Fibroblast of skin of left quadriceps (primary cell): Measurements from ENCODE around the gene ATG9B.
"Not testable (repeated sequence)": the region's sequence is repeated elsewhere in the genome, so short reads cannot be mapped to it uniquely, and the experiment has no call there.

Experiments
- DNase-seq, 2 experiments: peaks; one replicate each; pipeline ENCODE4 v3.0.0-alpha.2; 2013; ENCODE audit warnings: low read depth in 2 of 2

ATG9B gene

GRCh38 chr7:151038951-151039849 is 14.9 kb upstream of the ATG9B start:
- peak in 1 of 2 experiments; percentile 44 for DNase-seq

GRCh38 chr7:151035902-151036301 is 11.6 kb upstream of the ATG9B start:
- no peak for DNase-seq

- DNase-seq, result no peak
These were observed 10.9 kb upstream of the ATG9B start for GRCh38 chr7:151035026-151035717.

GRCh38 chr7:151034312-151035025 is 10.2 kb upstream of the ATG9B start:
- no peak for DNase-seq

GRCh38 chr7:151033864-151034249 is 9.6 kb upstream of the ATG9B start:
- DNase-seq, result no peak

- no peak for DNase-seq
These were observed 8.9 kb upstream of the ATG9B start for GRCh38 chr7:151032936-151033863.

- DNase-seq, result no peak
These were observed 6.7 kb upstream of the ATG9B start for GRCh38 chr7:151031011-151031410.

GRCh38 chr7:151028948-151029501 is 4.7 kb upstream of the ATG9B start:
- DNase-seq, result no peak

- peak; percentile 98 for DNase-seq
These were observed 4.0 kb upstream of the ATG9B start, which contains the start of gene ABCB8 for GRCh38 chr7:151028131-151028947. TSS of gene ABCB8 (plus strand) at chr7:151028450. CDS start at chr7:151028516, 66 bp downstream.

GRCh38 chr7:151027728-151028130 is 3.4 kb upstream of the ATG9B start:
- DNase-seq, result not testable (repeated sequence)

- not testable (repeated sequence) for DNase-seq
These were observed 2.8 kb upstream of the ATG9B start for GRCh38 chr7:151026771-151027727.

- DNase-seq, result no peak
These were observed 1.8 kb upstream of the ATG9B start for GRCh38 chr7:151025924-151026671.

GRCh38 chr7:151023232-151023631 is 1.1 kb downstream of the ATG9B start:
- no peak for DNase-seq

GRCh38 chr7:151020231-151020630 is 4.1 kb downstream of the ATG9B start:
- no peak for DNase-seq

- DNase-seq, result no peak
These were observed 5.2 kb downstream of the ATG9B start for GRCh38 chr7:151019130-151019447.

GRCh38 chr7:151018421-151019129 is 5.7 kb downstream of the ATG9B start:
- no peak for DNase-seq

GRCh38 chr7:151017953-151018420 is 6.3 kb downstream of the ATG9B start:
- DNase-seq, result no peak
